B cell (primary cell): ENCODE data around the gene CFAP221. TPM values are rescaled to one million over a fixed set of nuclear protein-coding genes. Genes with fewer than 3 reads are reported as not detected.

Source experiments
- ATAC-seq: fragments of 200-7000 bp; cut with Tn5 transposase; one replicate; pipeline ENCODE4 v1.10.0; 2021; ENCODE audit warnings: low read depth, mild to moderate bottlenecking, moderate number of reproducible peaks, moderate library complexity
- CTCF ChIA-PET: fragments of 350-600 bp; sonication (Branson Sonifier 250); formaldehyde crosslinking; loops from one replicate; lab custom pipeline; 2021; ENCODE audit warnings: antibody characterized with exemption, inconsistent platforms; lab: Charles Lee
- POLR2A ChIA-PET: fragments of 350-600 bp; sonication (Branson Sonifier 250); formaldehyde crosslinking; loops from one replicate; lab custom pipeline; 2021; ENCODE audit warnings: antibody characterized with exemption; lab: Charles Lee
- DNase-seq: peaks from one replicate; pipeline ENCODE4 v3.0.0; 2013
- H2AFZ ChIP-seq: 2 replicates; pipeline ENCODE4 v1.6.1; 2012; ENCODE audit warnings: mild to moderate bottlenecking, low read depth, low read length; ENCODE audit not compliant: insufficient read depth, poor library complexity, severe bottlenecking
- H3K27ac ChIP-seq, 2 donors: 1 replicate in 1 of 2; 2 replicates in 1 of 2; pipeline ENCODE4 v1.5.1; 2012 to 2013; ENCODE audit warnings: low read length in 2 of 2, mild to moderate bottlenecking in 2 of 2, moderate library complexity in 1 of 2
- H3K27me3 ChIP-seq, 4 experiments: fragments of 200-600 bp in 1 of 4; sonication (generic) in 1 of 4; replicated peaks in 1 of 4; 1 replicate in 2 of 4; 2 replicates in 2 of 4; pipeline versions ENCODE4 v1.6.1 to v1.7.0; 2013 to 2016; ENCODE audit warnings: low read length in 3 of 4, mild to moderate bottlenecking in 2 of 4, mixed read lengths in 1 of 4, moderate library complexity in 1 of 4; ENCODE audit not compliant: insufficient read depth in 4 of 4, control insufficient read depth in 3 of 4; ENCODE audit errors: control extremely low read depth in 1 of 4
- H3K36me3 ChIP-seq, 2 experiments: replicated peaks in 1 of 2; 1 replicate in 1 of 2; 2 replicates in 1 of 2; pipeline versions ENCODE4 v1.6.1 to v1.7.1; 2013; ENCODE audit warnings: low read length in 1 of 2; ENCODE audit not compliant: insufficient read depth in 2 of 2, control insufficient read depth in 1 of 2; ENCODE audit errors: control extremely low read depth in 1 of 2, extremely low read depth in 1 of 2
- H3K4me1 ChIP-seq, 2 donors: fragments of 200-600 bp in 1 of 2; sonication (generic) in 1 of 2; 1 replicate in 1 of 2; 2 replicates in 1 of 2; pipeline versions ENCODE4 v1.5.1 to v1.6.1; 2013 to 2017; ENCODE audit warnings: low read length in 2 of 2; ENCODE audit not compliant: control insufficient read depth in 2 of 2, insufficient read depth in 2 of 2
- H3K4me2 ChIP-seq: replicated peaks from 2 replicates; pipeline ENCODE3; 2012; ENCODE audit warnings: mild to moderate bottlenecking, low read depth, low read length; ENCODE audit not compliant: poor library complexity, severe bottlenecking
- H3K4me3 ChIP-seq, 5 experiments: fragments of 200-600 bp in 1 of 5; sonication (generic) in 1 of 5; 1 replicate in 3 of 5; 2 replicates in 2 of 5; pipeline versions ENCODE4 v1.5.1 to v1.7.0; 2011 to 2016; ENCODE audit warnings: low read length in 4 of 5, mild to moderate bottlenecking in 4 of 5, low read depth in 2 of 5, control low read depth in 1 of 5, moderate library complexity in 1 of 5; ENCODE audit not compliant: insufficient read depth in 1 of 5; ENCODE audit errors: control extremely low read depth in 1 of 5, extremely low read depth in 1 of 5
- H3K79me2 ChIP-seq: fragments of 200-600 bp; sonication (generic); one replicate; pipeline ENCODE4 v1.6.0; 2016; ENCODE audit warnings: low read length; ENCODE audit not compliant: control insufficient read depth, insufficient read depth
- H3K9ac ChIP-seq: fragments of 200-600 bp; sonication (generic); 2 replicates; pipeline ENCODE4 v1.6.1; 2017; ENCODE audit warnings: mild to moderate bottlenecking, low read length, moderate library complexity
- H3K9me3 ChIP-seq, 3 donors: one replicate each; pipeline versions ENCODE4 v1.6.1 to v1.7.1; 2013; ENCODE audit warnings: low read length in 2 of 3; ENCODE audit not compliant: control insufficient read depth in 2 of 3, insufficient read depth in 1 of 3; ENCODE audit errors: control extremely low read depth in 1 of 3
- H4K20me1 ChIP-seq: 2 replicates; pipeline ENCODE4 v1.6.0; 2012; ENCODE audit warnings: mild to moderate bottlenecking, low read length; ENCODE audit not compliant: insufficient read depth, control insufficient read depth, poor library complexity, severe bottlenecking
- H3K27ac Mint-ChIP-seq: one replicate; pipeline ENCODE4 v1.8.0; 2021; ENCODE audit warnings: mixed read lengths
- H3K27me3 Mint-ChIP-seq: one replicate; pipeline ENCODE4 v1.8.0; 2021; ENCODE audit warnings: mixed read lengths
- H3K4me1 Mint-ChIP-seq: one replicate; pipeline ENCODE4 v1.8.0; 2021; ENCODE audit warnings: mixed read lengths
- H3K4me3 Mint-ChIP-seq: one replicate; pipeline ENCODE4 v1.8.0; 2021; ENCODE audit warnings: mixed read lengths
- H3K9me3 Mint-ChIP-seq: one replicate; pipeline ENCODE4 v1.8.0; 2022; ENCODE audit warnings: mixed read lengths; ENCODE audit not compliant: insufficient read depth
- CTCF ChIP-seq: fragments of 200-600 bp; IDR thresholded peaks from one replicate; pipeline ENCODE4 v1.8.0; 2022; ENCODE audit warnings: antibody characterized with exemption, mild to moderate bottlenecking
- EZH2 ChIP-seq: IDR thresholded peaks from 2 replicates; pipeline ENCODE4 v1.6.1; 2012; ENCODE audit warnings: borderline replicate concordance, low read depth, mild to moderate bottlenecking, moderate library complexity, low read length; ENCODE audit not compliant: insufficient read depth, poor library complexity, severe bottlenecking
- WGBS: methylation state at CpG from one replicate; pipeline ENCODE4 v1.1.5; 2013; ENCODE audit warnings: missing lambda C conversion rate; ENCODE audit not compliant: insufficient coverage; 5-methylcytosine and 5-hydroxymethylcytosine counted together
- intact Hi-C: fragments of 100-400 bp; cut with micrococcal nuclease; formaldehyde crosslinking; loops from one replicate; pipeline ENCODE4 v1.10.0; 2022
- polyA plus RNA-seq: library from polyadenylated mRNA; depleted of rRNA; stranded (reverse); fragments of >200 nt; gene quantifications from 2 replicates; pipeline ENCODE4 v1.2.3, GENCODE V29; 2012
- total RNA-seq, 2 donors: library from RNA; stranded (reverse); fragments of 120-200 nt in 1 of 2; gene quantifications; 1 replicate in 1 of 2; 2 replicates in 1 of 2; pipeline versions ENCODE4 v1.2.3 to v1.2.4, GENCODE V29; 2013 to 2022

The CFAP221 gene
- total and polyA plus RNA-seq, 2 donors (not counting 1 experiment from before 2014, with no cell fraction given), result not detected

DNA sequence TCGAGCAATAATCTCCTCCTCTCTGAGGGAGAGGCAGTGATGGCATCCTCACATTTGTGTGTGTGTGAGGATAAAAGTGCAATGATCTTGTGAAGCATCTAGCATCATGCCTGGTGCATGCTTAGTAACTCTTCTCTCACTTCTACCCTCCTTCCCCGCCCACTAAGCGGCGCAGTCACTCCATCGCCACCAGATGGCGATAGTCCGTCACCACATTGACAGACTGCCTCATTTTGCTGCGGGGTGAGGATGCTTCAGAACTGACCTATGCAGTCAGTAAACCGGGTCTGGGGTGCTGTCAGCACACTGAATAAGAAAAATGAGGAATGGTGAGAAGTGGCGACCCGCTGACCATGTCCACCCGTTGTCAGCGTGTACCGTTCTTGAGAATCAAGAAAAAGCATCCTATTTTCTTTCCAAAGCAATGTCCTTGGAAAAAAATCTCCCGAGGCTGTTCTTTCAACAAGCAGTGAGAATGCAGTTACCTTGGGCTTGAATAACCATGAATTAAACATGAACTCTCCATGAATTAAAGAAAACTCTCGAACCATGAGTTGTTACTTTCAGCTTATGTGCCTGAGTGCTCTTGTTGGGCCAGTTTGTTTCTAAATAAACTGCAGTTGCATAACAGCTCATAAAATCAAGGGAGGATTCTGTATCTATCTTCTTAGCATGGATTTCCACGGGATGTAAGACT lies 97.5 kb downstream of the CFAP221 start:
- Histone ChIP-seq H3K9me3 (no peaks in the 10 kb centered on the region), H3K27me3 (no peaks in the 10 kb centered on the region), H3K4me1 (peaks cover 0 to 5% of the 10 kb centered on the region in 2 donors), H3K4me2 (no peak overlapping the region), H3K36me3 (no peaks in the 10 kb centered on the region), H3K27ac (no peak overlapping the region), H3K79me2 (no peaks in the 10 kb centered on the region), H3K4me3 (no peak overlapping the region), H2AFZ (no peak overlapping the region), H3K9ac (no peak overlapping the region), H4K20me1 (no peaks in the 10 kb centered on the region)
- intact Hi-C loops, result loop anchor here (1.0 to 10.0 kb wide), 4 partner anchors 19 to 1039 kb away; no protein-coding TSS in a partner anchor
- peaks cover 6% of the 10 kb centered on the region for H3K4me1 Mint-ChIP-seq
- no peak overlapping the region for H3K27ac Mint-ChIP-seq
- H3K27me3 Mint-ChIP-seq, result peaks cover 25% of the 10 kb centered on the region
- DNase-seq, result peak; percentile 77
- CTCF ChIA-PET, result interaction anchor here (0.8 to 10.4 kb wide), 17 partner anchors 8 to 1039 kb away, joined by 3 to 177 read pairs (median 5); partner anchors contain the start of gene TMEM177
- POLR2A ChIA-PET, result no interaction called here
- TF ChIP-seq EZH2 (no peak), CTCF (peak; percentile 98)
- H3K9me3 Mint-ChIP-seq, result no peaks in the 10 kb centered on the region
- H3K4me3 Mint-ChIP-seq, result no peak overlapping the region
- ATAC-seq, result peak; percentile 86
- WGBS, result 9% methylated on average over 14 of the region's 17 CpGs

- Histone ChIP-seq H4K20me1 (no peaks in the 10 kb centered on the region), H3K27ac (no peak overlapping the region), H3K27me3 (no peaks in the 10 kb centered on the region), H3K36me3 (no peaks in the 10 kb centered on the region), H3K9me3 (peaks cover under 1 to 7% (median 3%) of the 10 kb centered on the region in 3 donors), H3K4me1 (peaks cover 13 to 17% of the 10 kb centered on the region in 2 donors), H3K4me2 (no peak overlapping the region), H3K9ac (no peak overlapping the region), H2AFZ (no peak overlapping the region), H3K4me3 (no peak overlapping the region), H3K79me2 (no peaks in the 10 kb centered on the region)
- peaks cover 19% of the 10 kb centered on the region for H3K27me3 Mint-ChIP-seq
- H3K9me3 Mint-ChIP-seq, result peaks cover 2% of the 10 kb centered on the region
- ChIA-PET POLR2A (interaction anchor here (1.0 kb wide), 1 partner anchor 34 kb away, joined by 5 read pairs; no protein-coding TSS in a partner anchor), CTCF (interaction anchor here (1.5 to 10.4 kb wide), 3 partner anchors 9 to 532 kb away, joined by 4 to 177 read pairs (median 34); no protein-coding TSS in a partner anchor)
- DNase-seq (no peak), ATAC-seq (no peak)
- H3K27ac Mint-ChIP-seq, result no peak overlapping the region
- WGBS, result no CpG with 5 or more reads among the region's 3 CpGs
- intact Hi-C loops, result loop anchor here (10.0 kb wide), 1 partner anchor 531 kb away; no protein-coding TSS in a partner anchor
- H3K4me3 Mint-ChIP-seq, result no peak overlapping the region
- no peak for TF ChIP-seq EZH2
- TF ChIP-seq CTCF, result no peak
- peaks cover 23% of the 10 kb centered on the region for H3K4me1 Mint-ChIP-seq
These were observed 99.9 kb downstream of the CFAP221 start for GRCh38 chr2:119644186-119644585.
